Hepatocyte (in vitro differentiated cells): ENCODE results near the gene ZNF282. TPM values are rescaled to one million over a fixed set of nuclear protein-coding genes. Genes with fewer than 3 reads are reported as not detected.
A peak's percentile ranks its signal among the peaks of the same experiment; 100 is the strongest.

ENCODE experiments used
- DNase-seq: peaks from one replicate; pipeline ENCODE4 v3.0.0-alpha.2; 2016; ENCODE audit warnings: low spot score
- H2AFZ ChIP-seq: fragments of 200-600 bp; sonication (generic); 2 replicates; pipeline ENCODE4 v1.6.0; 2016; ENCODE audit warnings: antibody characterized with exemption, mild to moderate bottlenecking
- H3K27ac ChIP-seq: fragments of 200-600 bp; sonication (generic); 2 replicates; pipeline ENCODE4 v1.5.1; 2016; ENCODE audit warnings: mild to moderate bottlenecking
- H3K27me3 ChIP-seq: fragments of 200-600 bp; sonication (generic); 2 replicates; pipeline ENCODE4 v1.6.1; 2016
- H3K36me3 ChIP-seq: fragments of 200-600 bp; sonication (generic); replicated peaks from 2 replicates; pipeline ENCODE4 v1.5.1; 2016; ENCODE audit warnings: low read depth; ENCODE audit not compliant: insufficient read depth
- H3K4me1 ChIP-seq: fragments of 200-600 bp; sonication (generic); 2 replicates; pipeline ENCODE4 v1.5.1; 2016; ENCODE audit warnings: mild to moderate bottlenecking, moderate library complexity; ENCODE audit not compliant: insufficient read depth
- H3K4me2 ChIP-seq: fragments of 200-600 bp; sonication (generic); 2 replicates; pipeline ENCODE4 v1.6.0; 2016
- H3K4me3 ChIP-seq: fragments of 200-600 bp; sonication (generic); 2 replicates; pipeline ENCODE4 v1.5.1; 2016; ENCODE audit warnings: mild to moderate bottlenecking
- H3K79me2 ChIP-seq: fragments of 200-600 bp; sonication (generic); 2 replicates; pipeline ENCODE4 v1.6.0; 2017; ENCODE audit warnings: mild to moderate bottlenecking
- H3K9me2 ChIP-seq: fragments of 200-600 bp; sonication (generic); replicated peaks from 2 replicates; pipeline ENCODE4 v1.6.0; 2017; ENCODE audit warnings: mild to moderate bottlenecking; ENCODE audit not compliant: insufficient read depth
- H3K9me3 ChIP-seq: fragments of 200-600 bp; sonication (generic); 2 replicates; pipeline ENCODE4 v1.5.1; 2016; ENCODE audit warnings: low read depth, mild to moderate bottlenecking
- H4K20me1 ChIP-seq: fragments of 200-600 bp; sonication (generic); 2 replicates; pipeline ENCODE4 v1.6.0; 2016; ENCODE audit warnings: mild to moderate bottlenecking; ENCODE audit not compliant: insufficient read depth, poor library complexity, severe bottlenecking
- CTCF ChIP-seq: fragments of 200-600 bp; sonication (generic); IDR thresholded peaks from 2 replicates; pipeline ENCODE4 v1.5.1; 2016; ENCODE audit warnings: antibody characterized with exemption, mild to moderate bottlenecking; ENCODE audit not compliant: poor library complexity
- EZH2 ChIP-seq: fragments of 200-600 bp; sonication (generic); IDR thresholded peaks from 2 replicates; pipeline ENCODE4 v1.6.1; 2016; ENCODE audit warnings: antibody characterized with exemption, mild to moderate bottlenecking, borderline replicate concordance
- EZH2phosphoT487 ChIP-seq: fragments of 200-600 bp; sonication (generic); IDR thresholded peaks from one replicate; pipeline ENCODE4 v1.6.1; 2018; ENCODE audit warnings: antibody characterized with exemption, mild to moderate bottlenecking, low read depth, moderate library complexity; ENCODE audit not compliant: unreplicated experiment, severe bottlenecking
- WGBS: methylation state at CpG from one replicate; pipeline ENCODE4 v1.1.6; 2016; ENCODE audit warnings: low lambda C conversion rate; ENCODE audit errors: missing lambda C conversion rate; 5-methylcytosine and 5-hydroxymethylcytosine counted together
- polyA plus RNA-seq: library from polyadenylated mRNA; unstranded; fragments of >200 nt; fragmentation: Nextera tagmentation; extraction: Ambion mirVana; gene quantifications from 2 replicates; pipeline ENCODE4 v1.2.1, GENCODE V29; 2016
- total RNA-seq: library from RNA; depleted of rRNA; stranded (reverse); fragments of >200 nt; gene quantifications from 2 replicates; pipeline ENCODE4 v1.2.3, GENCODE V29; 2014

Gene ZNF282
- total and polyA plus RNA-seq, 2 experiments from 2014 or later, result 10.8 to 16.7 TPM

- no peaks in the 10 kb centered on the region for H3K27me3 ChIP-seq
- H3K79me2 ChIP-seq, result peaks cover 4% of the 10 kb centered on the region
- no peaks in the 10 kb centered on the region for H3K9me3 ChIP-seq
- H4K20me1 ChIP-seq, result no peaks in the 10 kb centered on the region
- H3K4me3 ChIP-seq, result no peak overlapping the region
- peak overlapping the region; percentile 31 for H3K27ac ChIP-seq
- peak; percentile 60 for DNase-seq
- no peak overlapping the region for H2AFZ ChIP-seq
- WGBS, result 73% methylated on average over 7 of the region's 7 CpGs
- TF ChIP-seq EZH2phosphoT487 (no peak), CTCF (peak; percentile 49), EZH2 (no peak)
- H3K36me3 ChIP-seq, result no peaks in the 10 kb centered on the region
- H3K4me1 ChIP-seq, result no peaks in the 10 kb centered on the region
- H3K9me2 ChIP-seq, result no peaks in the 10 kb centered on the region
- no peak overlapping the region for H3K4me2 ChIP-seq
Observed at GRCh38 chr7:149209518-149210269, 14.3 kb downstream of the ZNF282 start.

- Histone ChIP-seq H3K4me1 (no peaks in the 10 kb centered on the region), H3K27me3 (no peaks in the 10 kb centered on the region), H3K9me3 (no peaks in the 10 kb centered on the region), H3K4me2 (no peak overlapping the region), H2AFZ (no peak overlapping the region), H3K4me3 (no peak overlapping the region), H3K79me2 (peaks cover 4% of the 10 kb centered on the region), H3K36me3 (no peaks in the 10 kb centered on the region), H3K9me2 (no peaks in the 10 kb centered on the region), H3K27ac (no peak overlapping the region), H4K20me1 (no peaks in the 10 kb centered on the region)
- WGBS, result 98% methylated on average over 10 of the region's 11 CpGs
- no peak for DNase-seq
- TF ChIP-seq EZH2phosphoT487 (no peak), EZH2 (no peak), CTCF (no peak)
Observed at GRCh38 chr7:149210551-149210950, 15.2 kb downstream of the ZNF282 start.

GRCh38 chr7:149214020-149214720, 18.8 kb downstream of the ZNF282 start:
- Histone ChIP-seq H4K20me1 (no peaks in the 10 kb centered on the region), H3K27me3 (no peaks in the 10 kb centered on the region), H2AFZ (no peak overlapping the region), H3K4me2 (no peak overlapping the region), H3K9me2 (no peaks in the 10 kb centered on the region), H3K4me3 (no peak overlapping the region), H3K79me2 (no peaks in the 10 kb centered on the region), H3K27ac (no peak overlapping the region), H3K9me3 (no peaks in the 10 kb centered on the region), H3K36me3 (no peaks in the 10 kb centered on the region), H3K4me1 (no peaks in the 10 kb centered on the region)
- TF ChIP-seq EZH2phosphoT487 (no peak), CTCF (no peak), EZH2 (no peak)
- no peak for DNase-seq
- WGBS, result over 99% methylated on average over 7 of the region's 7 CpGs
